AG04450 (cell line): ENCODE results near the gene EMSY. TPM values are rescaled to one million over a fixed set of nuclear protein-coding genes. Genes with fewer than 3 reads are reported as not detected.
"Not testable (repeated sequence)": the region's sequence is repeated elsewhere in the genome, so short reads cannot be mapped to it uniquely, and the experiment has no call there.

Experiments
- CTCF ChIA-PET: fragments of 300-600, 350-600 bp; formaldehyde crosslinking; extraction: SDS; loops from one replicate; lab custom pipeline; 2022; ENCODE audit warnings: antibody characterized with exemption, inconsistent platforms; lab: Charles Lee
- POLR2A ChIA-PET: fragments of 350-600 bp; formaldehyde crosslinking; extraction: SDS; loops from one replicate; lab custom pipeline; 2021; ENCODE audit warnings: antibody characterized with exemption, inconsistent platforms; lab: Yijun Ruan, JAX
- DNase-seq: peaks from one replicate; pipeline ENCODE4 v3.0.0-alpha.2; 2011; ENCODE audit warnings: low read depth, low spot score
- H3K27ac ChIP-seq: one replicate; pipeline ENCODE4 v1.5.1; 2012; ENCODE audit warnings: low read depth, low read length, control low read depth
- H3K27me3 ChIP-seq: one replicate; pipeline ENCODE4 v1.6.0; 2012; ENCODE audit warnings: low read length; ENCODE audit not compliant: control insufficient read depth, insufficient read depth
- H3K4me3 ChIP-seq: 2 replicates; pipeline ENCODE4 v1.5.1; 2011; ENCODE audit warnings: mild to moderate bottlenecking, low read depth, low read length, control low read depth
- H3K9me3 ChIP-seq: 2 replicates; pipeline ENCODE4 v1.5.1; 2012; ENCODE audit warnings: low read length; ENCODE audit not compliant: control insufficient read depth, insufficient read depth
- polyA plus RNA-seq: library from polyadenylated mRNA; depleted of rRNA; stranded (reverse); fragments of >200 nt; gene quantifications from 2 replicates; pipeline ENCODE4 v1.2.3, GENCODE V29; 2011
- TF ChIP-seq, protein P1 (sequence below): IDR thresholded peaks from 2 replicates; pipeline ENCODE4 v1.5.1; 2011; ENCODE audit warnings: low read depth, low read length, control low read depth, inconsistent platforms

The EMSY gene
- polyA plus RNA-seq, 1 experiment = 18.6 TPM

DNA sequence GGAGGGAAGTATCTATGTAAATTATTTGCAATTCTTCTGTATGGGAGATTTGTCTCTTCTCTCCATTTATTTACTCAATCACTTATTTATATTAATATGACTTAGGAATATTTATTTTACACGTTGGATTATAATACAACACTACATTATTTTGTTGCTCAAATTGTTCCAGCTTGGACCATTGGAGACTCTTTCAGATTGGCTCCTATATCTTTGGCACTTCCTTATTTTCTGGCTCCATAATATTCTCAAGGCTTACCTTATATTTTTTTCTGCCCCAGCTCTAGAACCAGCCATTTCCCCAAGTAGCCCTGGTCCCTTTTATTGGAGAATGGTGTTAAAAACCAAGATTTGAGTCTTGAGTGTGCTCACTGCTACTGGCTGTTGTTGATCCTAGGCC is 123.8 kb downstream of the EMSY start:
- DNase-seq = no peak
- no peak overlapping the region for H3K27ac ChIP-seq
- ChIA-PET POLR2A (no interaction called here), CTCF (interaction anchor here (0.6 kb wide), 1 partner anchor 349 kb away, joined by 3 read pairs; no protein-coding TSS in a partner anchor)
- no peak overlapping the region for H3K4me3 ChIP-seq
- no peaks in the 10 kb centered on the region for H3K9me3 ChIP-seq
- peaks cover 6% of the 10 kb centered on the region for H3K27me3 ChIP-seq
- TF ChIP-seq, protein P1, sequence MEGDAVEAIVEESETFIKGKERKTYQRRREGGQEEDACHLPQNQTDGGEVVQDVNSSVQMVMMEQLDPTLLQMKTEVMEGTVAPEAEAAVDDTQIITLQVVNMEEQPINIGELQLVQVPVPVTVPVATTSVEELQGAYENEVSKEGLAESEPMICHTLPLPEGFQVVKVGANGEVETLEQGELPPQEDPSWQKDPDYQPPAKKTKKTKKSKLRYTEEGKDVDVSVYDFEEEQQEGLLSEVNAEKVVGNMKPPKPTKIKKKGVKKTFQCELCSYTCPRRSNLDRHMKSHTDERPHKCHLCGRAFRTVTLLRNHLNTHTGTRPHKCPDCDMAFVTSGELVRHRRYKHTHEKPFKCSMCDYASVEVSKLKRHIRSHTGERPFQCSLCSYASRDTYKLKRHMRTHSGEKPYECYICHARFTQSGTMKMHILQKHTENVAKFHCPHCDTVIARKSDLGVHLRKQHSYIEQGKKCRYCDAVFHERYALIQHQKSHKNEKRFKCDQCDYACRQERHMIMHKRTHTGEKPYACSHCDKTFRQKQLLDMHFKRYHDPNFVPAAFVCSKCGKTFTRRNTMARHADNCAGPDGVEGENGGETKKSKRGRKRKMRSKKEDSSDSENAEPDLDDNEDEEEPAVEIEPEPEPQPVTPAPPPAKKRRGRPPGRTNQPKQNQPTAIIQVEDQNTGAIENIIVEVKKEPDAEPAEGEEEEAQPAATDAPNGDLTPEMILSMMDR = no peak

DNA sequence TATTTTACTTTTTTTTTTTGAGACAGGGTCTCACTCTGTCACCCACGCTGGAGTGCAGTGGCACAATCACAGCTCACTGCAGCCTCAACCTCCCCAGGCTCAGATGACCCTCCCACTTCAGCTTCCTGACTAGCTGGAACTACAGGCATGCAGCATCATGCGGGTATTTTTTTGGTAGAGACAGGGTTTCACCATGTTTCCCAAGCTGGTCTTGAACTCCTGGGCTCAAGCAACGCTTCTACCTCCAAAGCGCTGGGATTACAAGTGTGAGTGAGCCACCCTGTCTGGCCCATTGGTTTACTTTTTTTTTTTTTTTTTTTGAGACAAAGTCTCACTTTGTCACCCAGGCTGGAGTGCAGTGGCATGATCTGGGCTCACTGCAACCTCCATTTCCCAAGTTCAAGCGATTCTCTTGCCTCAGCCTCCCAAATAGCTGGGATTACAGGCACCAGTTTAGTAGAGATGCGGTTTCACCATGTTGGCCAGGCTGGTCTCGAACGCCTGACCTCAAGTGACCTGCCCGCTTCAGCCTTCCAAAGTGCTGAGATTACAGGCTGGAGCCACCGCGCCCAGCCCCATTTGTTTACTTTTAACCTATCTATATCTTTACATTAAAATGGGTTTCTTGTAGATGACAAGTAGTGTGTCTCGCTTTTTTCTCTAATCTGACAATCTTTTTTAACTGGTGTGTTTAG is 127.5 kb downstream of the EMSY start:
- H3K4me3 ChIP-seq, DNase-seq, H3K27ac ChIP-seq, H3K9me3 ChIP-seq, H3K27me3 ChIP-seq: not testable (repeated sequence)
- POLR2A ChIA-PET = interaction anchor here (0.6 kb wide), 1 partner anchor 12 kb away, joined by 3 read pairs; no protein-coding TSS in a partner anchor
- CTCF ChIA-PET = interaction anchor here (1.4 kb wide), 1 partner anchor 19 kb away, joined by 3 read pairs; no protein-coding TSS in a partner anchor

DNA sequence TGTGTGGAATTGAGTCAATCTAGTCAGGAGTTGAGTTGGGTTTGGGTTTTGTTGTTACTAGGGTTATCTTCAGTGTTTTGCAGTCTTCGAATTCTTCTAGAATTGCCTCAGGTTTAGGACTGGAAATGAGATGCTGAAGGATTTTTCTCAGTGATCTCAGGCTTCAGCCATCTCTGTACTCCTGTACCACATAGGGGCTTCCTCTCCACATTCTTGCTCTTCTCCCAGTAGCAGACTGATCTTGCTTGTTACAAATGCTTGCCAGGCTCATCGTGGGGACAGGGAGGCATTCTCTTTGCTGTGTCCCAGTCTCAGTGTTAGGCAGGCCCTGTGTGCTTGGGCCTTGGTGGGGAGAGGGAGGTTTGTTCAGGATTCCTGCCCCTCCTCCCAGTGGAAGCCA is 129.6 kb downstream of the EMSY start:
- peak; percentile 6 for DNase-seq

DNA sequence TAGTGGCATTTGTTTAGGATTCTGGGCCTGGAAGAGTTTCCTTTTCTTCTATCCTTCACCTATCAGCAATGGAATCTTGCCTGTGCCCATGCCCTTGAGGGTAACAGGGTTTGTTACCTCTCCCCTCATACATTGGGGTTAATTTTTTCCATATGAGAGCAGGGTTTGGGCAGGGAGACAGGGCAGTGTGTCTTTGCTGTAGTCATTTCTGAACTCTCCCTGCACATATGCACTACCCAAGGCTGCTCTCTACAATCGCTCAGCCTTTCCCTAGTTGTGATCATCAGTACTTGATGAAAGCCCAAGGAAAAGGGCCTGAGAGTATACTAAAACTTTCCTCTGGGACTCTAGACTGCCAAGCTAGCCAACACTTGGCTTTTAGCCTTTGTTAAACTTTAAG is 130.1 kb downstream of the EMSY start:
- H3K27ac ChIP-seq = no peak overlapping the region
- TF ChIP-seq, protein P1 = no peak
- no peaks in the 10 kb centered on the region for H3K27me3 ChIP-seq
- no peak for DNase-seq
- POLR2A ChIA-PET = no interaction called here
- H3K4me3 ChIP-seq = no peak overlapping the region
- H3K9me3 ChIP-seq = no peaks in the 10 kb centered on the region; the same call in 1 of the 2 replicates
- CTCF ChIA-PET = no interaction called here

More for the DNA sequence above, 129.6 kb downstream of the EMSY start:
- Histone ChIP-seq H3K27ac (no peak overlapping the region), H3K27me3 (no peaks in the 10 kb centered on the region), H3K9me3 (no peaks in the 10 kb centered on the region; the same call in 1 of the 2 replicates), H3K4me3 (no peak overlapping the region)
- POLR2A ChIA-PET = no interaction called here
- TF ChIP-seq, protein P1 = no peak
- CTCF ChIA-PET = no interaction called here

DNA sequence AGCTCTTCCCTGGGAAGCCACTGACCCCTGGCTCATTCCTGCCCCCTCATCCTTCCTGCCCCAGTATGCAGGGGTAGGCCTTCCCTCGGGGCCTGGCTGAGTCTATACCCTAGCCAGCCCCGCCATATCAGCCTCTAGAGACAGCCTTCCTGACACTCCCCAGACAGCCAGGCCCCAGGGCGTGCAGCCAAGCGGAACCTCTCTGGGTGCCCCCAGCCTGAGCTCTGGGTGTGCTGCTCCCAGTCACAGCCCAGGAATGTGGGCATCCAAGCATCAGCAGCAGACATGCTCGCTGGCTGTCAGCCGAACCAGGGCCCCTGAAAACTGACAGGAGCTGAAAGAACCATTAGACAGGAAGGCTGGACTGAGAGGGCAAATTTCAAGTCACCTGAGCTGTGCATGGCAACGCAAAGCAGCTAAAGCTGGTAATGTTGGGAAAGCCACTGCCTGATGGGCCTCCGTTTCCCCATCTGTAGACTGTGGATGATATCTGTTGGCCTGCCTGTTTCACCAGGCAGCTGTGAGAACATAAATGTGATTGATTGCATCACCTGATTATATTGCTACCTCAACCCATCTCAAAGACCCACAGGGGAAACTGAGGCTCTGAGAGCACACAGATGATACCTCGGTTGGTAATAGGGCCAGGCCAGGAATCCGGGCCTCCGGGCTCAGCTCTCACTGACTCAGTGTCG is 132.6 kb downstream of the EMSY start:
- peak; percentile 21 for DNase-seq
- H3K27me3 ChIP-seq = no peaks in the 10 kb centered on the region
- H3K27ac ChIP-seq = peak overlapping the region; percentile 47
- peaks cover under 1% of the 10 kb centered on the region; the same call in 1 of the 2 replicates for H3K9me3 ChIP-seq
- ChIA-PET CTCF (no interaction called here), POLR2A (interaction anchor here (0.9 to 1.1 kb wide), 2 partner anchors 11 to 77 kb away, joined by 3 read pairs; no protein-coding TSS in a partner anchor)
- TF ChIP-seq, protein P1 = no peak
- no peak overlapping the region for H3K4me3 ChIP-seq
